Caco-2 (cell line): ENCODE measurements around the gene ALDH16A1. TPM values are rescaled to one million over a fixed set of nuclear protein-coding genes. Genes with fewer than 3 reads are reported as not detected.
A peak's percentile ranks its signal among the peaks of the same experiment; 100 is the strongest.
"Not testable (repeated sequence)": the region's sequence is repeated elsewhere in the genome, so short reads cannot be mapped to it uniquely, and the experiment has no call there.

ENCODE experiments used
- BruUV-seq: library from RNA; stranded (reverse); fragments of 400-500 nt; replicated peaks from 2 replicates; lab custom pipeline; 2021; lab: Mats Ljungman, UMichigan
- CTCF ChIA-PET: fragments of 300-600 bp; sonication (Branson Sonifier 250); formaldehyde crosslinking; loops from one replicate; lab custom pipeline; 2022; ENCODE audit warnings: antibody characterized with exemption; lab: Charles Lee
- POLR2A ChIA-PET: fragments of 300-600 bp; sonication (Branson Sonifier 250); formaldehyde crosslinking; loops from one replicate; lab custom pipeline; 2022; ENCODE audit warnings: antibody characterized with exemption; lab: Charles Lee
- DNase-seq, 2 experiments: peaks; one replicate each; pipeline versions ENCODE4 v3.0.0 to v3.0.0-alpha.2; 2020 to 2022
- H3K27me3 ChIP-seq: replicated peaks from 2 replicates; pipeline ENCODE4 v1.6.0; 2011; ENCODE audit warnings: low read length; ENCODE audit not compliant: control insufficient read depth, insufficient read depth
- H3K36me3 ChIP-seq: 2 replicates; pipeline ENCODE4 v1.5.1; 2011; ENCODE audit warnings: low read length; ENCODE audit not compliant: control insufficient read depth, insufficient read depth
- H3K4me1 ChIP-seq: fragments of 250-450 bp; sonication (Bioruptor Pico); 2 replicates; pipeline ENCODE4 v1.5.1; 2020; ENCODE audit warnings: mild to moderate bottlenecking
- H3K4me3 ChIP-seq: 2 replicates; pipeline ENCODE4 v1.5.1; 2011; ENCODE audit warnings: low read depth, mild to moderate bottlenecking, control low read depth, low read length
- H3K9me3 ChIP-seq: fragments of 250-450 bp; sonication (Bioruptor Pico); 2 replicates; pipeline ENCODE4 v1.5.1; 2020; ENCODE audit warnings: mild to moderate bottlenecking, moderate library complexity
- H3K27ac Mint-ChIP-seq: one replicate; pipeline ENCODE4 v1.8.0; 2022; ENCODE audit warnings: mixed read lengths; ENCODE audit not compliant: unreplicated experiment
- H3K27me3 Mint-ChIP-seq: one replicate; pipeline ENCODE4 v1.8.0; 2022; ENCODE audit warnings: mixed read lengths; ENCODE audit not compliant: insufficient read depth, unreplicated experiment
- H3K36me3 Mint-ChIP-seq: one replicate; pipeline ENCODE4 v1.8.0; 2022; ENCODE audit warnings: mild to moderate bottlenecking, mixed read lengths; ENCODE audit not compliant: insufficient read depth, unreplicated experiment
- H3K4me1 Mint-ChIP-seq: one replicate; pipeline ENCODE4 v1.8.0; 2022; ENCODE audit warnings: low read depth, mixed read lengths; ENCODE audit not compliant: unreplicated experiment
- H3K4me3 Mint-ChIP-seq: one replicate; pipeline ENCODE4 v1.8.0; 2022; ENCODE audit warnings: mild to moderate bottlenecking, moderate library complexity, mixed read lengths; ENCODE audit not compliant: unreplicated experiment
- H3K9me3 Mint-ChIP-seq: one replicate; pipeline ENCODE4 v1.8.0; 2022; ENCODE audit warnings: mixed read lengths; ENCODE audit not compliant: unreplicated experiment
- CTCF ChIP-seq, 2 experiments: fragments of 200-600 bp in 1 of 2; IDR thresholded peaks; 1 replicate in 1 of 2; 2 replicates in 1 of 2; pipeline versions ENCODE4 v1.5.1 to v1.8.0; 2011 to 2022; ENCODE audit warnings: antibody characterized with exemption in 1 of 2, control low read depth in 1 of 2, inconsistent platforms in 1 of 2, low read depth in 1 of 2, low read length in 1 of 2, mild to moderate bottlenecking in 1 of 2, moderate library complexity in 1 of 2; ENCODE audit not compliant: insufficient read depth in 1 of 2, severe bottlenecking in 1 of 2, unreplicated experiment in 1 of 2
- intact Hi-C: fragments of 100-400 bp; cut with micrococcal nuclease; formaldehyde crosslinking; loops from one replicate; pipeline ENCODE4 v1.10.0; 2022; ENCODE audit not compliant: unreplicated experiment
- total RNA-seq: library from RNA; stranded (reverse); gene quantifications from 2 replicates; pipeline ENCODE4 v1.2.3, GENCODE V29; 2022

ALDH16A1 gene
- total RNA-seq, 1 experiment from 2014 or later, result 45.0 TPM

- Histone ChIP-seq H3K27me3 (no peaks in the 10 kb centered on the region), H3K36me3 (peaks cover 1% of the 10 kb centered on the region; the same call in 1 of the 2 replicates), H3K4me3 (no peak overlapping the region), H3K9me3 (no peaks in the 10 kb centered on the region), H3K4me1 (no peaks in the 10 kb centered on the region; the same call in 1 of the 2 replicates)
- Mint-ChIP-seq H3K4me1 (peaks cover 10% of the 10 kb centered on the region), H3K9me3 (no peaks in the 10 kb centered on the region), H3K36me3 (peaks cover 28% of the 10 kb centered on the region), H3K27me3 (peaks cover 3% of the 10 kb centered on the region), H3K4me3 (peak overlapping the region; percentile 72), H3K27ac (no peak overlapping the region)
- CTCF ChIA-PET, result interaction anchor here (0.7 to 1.3 kb wide), 4 partner anchors 19 to 74 kb away, joined by 3 to 6 read pairs (median 4); partner anchors contain the start of genes ALDH16A1 and PIH1D1
- POLR2A ChIA-PET, result no interaction called here
- no TSS peak for BruUV-seq
- no peak for DNase-seq
- intact Hi-C loops, result no loop called here
- TF ChIP-seq CTCF (IDR thresholded peaks at IDR 0.05; ENCODE audit: insufficient read depth in 1 of 2, low read depth in 1 of 2, low read length in 1 of 2, severe bottlenecking in 1 of 2, unreplicated experiment in 1 of 2), result no peak
Observed at GRCh38 chr19:49472936-49473335, 19.9 kb downstream of the ALDH16A1 start.

- H3K4me3 ChIP-seq, BruUV-seq, H3K36me3 ChIP-seq, intact Hi-C loops, H3K27me3 ChIP-seq, H3K4me1 ChIP-seq, H3K9me3 Mint-ChIP-seq, DNase-seq, H3K9me3 ChIP-seq, H3K27me3 Mint-ChIP-seq, H3K27ac Mint-ChIP-seq: not testable (repeated sequence)
- CTCF ChIA-PET, result interaction anchor here (0.8 to 1.3 kb wide), 5 partner anchors 20 to 75 kb away, joined by 3 to 5 read pairs (median 4); partner anchors contain the start of genes ALDH16A1 and PIH1D1
- peaks cover 28% of the 10 kb centered on the region for H3K36me3 Mint-ChIP-seq
- H3K4me3 Mint-ChIP-seq, result peak overlapping the region; percentile 72
- POLR2A ChIA-PET, result interaction anchor here (0.6 to 0.8 kb wide), 2 partner anchors 16 to 107 kb away, joined by 3 read pairs; partner anchors contain the start of gene NOSIP
- H3K4me1 Mint-ChIP-seq, result peaks cover 10% of the 10 kb centered on the region
Observed at GRCh38 chr19:49473501-49473867, 20.5 kb downstream of the ALDH16A1 start.

GRCh38 chr19:49473868-49474541 lies 21.0 kb downstream of the ALDH16A1 start, which contains the start of gene FLT3LG:
Gene FLT3LG (plus strand): TSS chr19:49474215. CDS start chr19:49474640, 425 bp downstream.
- peak within 1 kb of the TSS; percentile 32 for H3K27ac Mint-ChIP-seq
- Histone ChIP-seq H3K36me3 (no peaks in the 10 kb centered on the region), H3K27me3 (no peaks in the 10 kb centered on the region), H3K4me1 (no peaks in the 10 kb centered on the region; the same call in 1 of the 2 replicates), H3K4me3 (peak within 1 kb of the TSS; percentile 51), H3K9me3 (no peaks in the 10 kb centered on the region)
- DNase-seq, result peak in 1 of 2 experiments; percentile 78
- intact Hi-C loops, result no loop called here
- POLR2A ChIA-PET, result interaction anchor here (0.6 to 0.8 kb wide), 2 partner anchors 15 to 106 kb away, joined by 3 read pairs; partner anchors contain the start of gene NOSIP
- H3K4me1 Mint-ChIP-seq, result peaks cover 10% of the 10 kb centered on the region
- CTCF ChIA-PET, result interaction anchor here (0.8 to 1.3 kb wide), 5 partner anchors 21 to 75 kb away, joined by 3 to 5 read pairs (median 4); partner anchors contain the start of genes ALDH16A1 and PIH1D1
- no peaks in the 10 kb centered on the region for H3K9me3 Mint-ChIP-seq
- no TSS peak for BruUV-seq
- peak within 1 kb of the TSS; percentile 72 for H3K4me3 Mint-ChIP-seq
- peaks cover 27% of the 10 kb centered on the region for H3K36me3 Mint-ChIP-seq
- TF ChIP-seq CTCF (IDR thresholded peaks at IDR 0.05; ENCODE audit: insufficient read depth in 1 of 2, low read depth in 1 of 2, low read length in 1 of 2, severe bottlenecking in 1 of 2, unreplicated experiment in 1 of 2), result peak; percentile 95 to 98
- peaks cover 3% of the 10 kb centered on the region for H3K27me3 Mint-ChIP-seq
